ENCODE measurements around the gene SFI1. TPM values are rescaled to one million over a fixed set of nuclear protein-coding genes. Genes with fewer than 3 reads are reported as not detected.
"Not testable (repeated sequence)": the region's sequence is repeated elsewhere in the genome, so short reads cannot be mapped to it uniquely, and the experiment has no call there.

The SFI1 gene
- total RNA-seq, 4 donors from 2014 or later, result 55.3 to 157 (median 90.1) TPM

GRCh38 chr22:31492151-31492550 lies 4.2 kb upstream of the SFI1 start:
- Histone ChIP-seq H3K4me1 (peaks cover 16 to 36% (median 31%) of the 10 kb centered on the region in 4 donors), H3K9me3 (no peaks in the 10 kb centered on the region), H3K36me3 (no peaks in the 10 kb centered on the region), H3K4me3 (no peak overlapping the region), H3K27me3 (no peaks in the 10 kb centered on the region), H3K27ac (peak overlapping the region in 1 of 4 donors; percentile 93)
- no peak for DNase-seq
- TF ChIP-seq POLR2A (IDR thresholded peaks at IDR 0.05) (no peak), EP300 (IDR thresholded peaks at IDR 0.05; ENCODE audit: low read depth) (no peak), POLR2AphosphoS5 (IDR thresholded peaks at IDR 0.05) (no peak), CTCF (IDR thresholded peaks at IDR 0.05) (no peak)
- 79 to 86% methylated on average over 2 to 3 of the region's 3 CpGs for WGBS, 2 donors (ENCODE audit: low coverage in 1 of 2)
- intact Hi-C loops (cut with DNase I; ENCODE audit: low total_unique reads), result no loop called here
- in situ Hi-C loops (cut with MboI; ENCODE audit: low pct_ligation_motif_present in 1 of 4, low pct_unique_long_range_greater_than_20kb in 1 of 4, low sequenced_read_pairs in 3 of 4), result loop anchor here in 1 of 4 donors (25.0 kb wide), 1 partner anchor 145 kb away; no protein-coding TSS in a partner anchor

- peak overlapping the region in 1 of 4 donors; percentile 6 for H3K27ac ChIP-seq
Observed at GRCh38 chr22:31493355-31493754, 3.0 kb upstream of the SFI1 start.

GRCh38 chr22:31495343-31495742 lies 993 bp upstream of the SFI1 start:
- Histone ChIP-seq H3K27ac (peak overlapping the region; percentile 84 to 94 (median 88)), H3K4me1 (peaks cover 10 to 29% (median 22%) of the 10 kb centered on the region in 4 donors), H3K27me3 (no peaks in the 10 kb centered on the region), H3K9me3 (no peaks in the 10 kb centered on the region), H3K36me3 (no peaks in the 10 kb centered on the region), H3K4me3 (peak overlapping the region in 3 of 4 donors; percentile 49 to 74 (median 61))
- TF ChIP-seq POLR2AphosphoS5 (IDR thresholded peaks at IDR 0.05), result no peak
- no peak for TF ChIP-seq CTCF (IDR thresholded peaks at IDR 0.05)
- TF ChIP-seq EP300 (IDR thresholded peaks at IDR 0.05; ENCODE audit: low read depth), result no peak
- TF ChIP-seq POLR2A (IDR thresholded peaks at IDR 0.05), result no peak
- WGBS, 2 donors (ENCODE audit: low coverage in 1 of 2), result 30 to 36% methylated on average over 12 to 15 of the region's 15 CpGs
- no peak for DNase-seq
- in situ Hi-C loops (cut with MboI; ENCODE audit: low pct_ligation_motif_present in 1 of 4, low pct_unique_long_range_greater_than_20kb in 1 of 4, low sequenced_read_pairs in 3 of 4), result loop anchor here in 1 of 4 donors (25.0 kb wide), 1 partner anchor 142 kb away; no protein-coding TSS in a partner anchor
- intact Hi-C loops (cut with DNase I; ENCODE audit: low total_unique reads), result no loop called here

More at GRCh38 chr22:31493355-31493754, 3.0 kb upstream of the SFI1 start:
- in situ Hi-C loops (cut with MboI; ENCODE audit: low pct_ligation_motif_present in 1 of 4, low pct_unique_long_range_greater_than_20kb in 1 of 4, low sequenced_read_pairs in 3 of 4), result loop anchor here in 1 of 4 donors (25.0 kb wide), 1 partner anchor 144 kb away; no protein-coding TSS in a partner anchor
- 91% methylated on average over 5 of the region's 5 CpGs; no CpG with 5 or more reads in 1 of the 2 donors for WGBS, 2 donors (ENCODE audit: low coverage in 1 of 2)
- H3K36me3 ChIP-seq; DNase-seq; H3K9me3 ChIP-seq; intact Hi-C loops (cut with DNase I; ENCODE audit: low total_unique reads); H3K4me3 ChIP-seq; H3K27me3 ChIP-seq: not testable (repeated sequence)
- peaks cover 15 to 35% (median 28%) of the 10 kb centered on the region in 4 donors for H3K4me1 ChIP-seq

- peak overlapping the region; percentile 84 to 94 (median 88) for H3K27ac ChIP-seq
- TF ChIP-seq POLR2A (IDR thresholded peaks at IDR 0.05), result no peak
- TF ChIP-seq EP300 (IDR thresholded peaks at IDR 0.05; ENCODE audit: low read depth), result no peak
- no peak for TF ChIP-seq POLR2AphosphoS5 (IDR thresholded peaks at IDR 0.05)
- TF ChIP-seq CTCF (IDR thresholded peaks at IDR 0.05), result no peak
- intact Hi-C loops (cut with DNase I; ENCODE audit: low total_unique reads) (no loop called here), in situ Hi-C loops (cut with MboI; ENCODE audit: low pct_ligation_motif_present in 1 of 4, low pct_unique_long_range_greater_than_20kb in 1 of 4, low sequenced_read_pairs in 3 of 4) (loop anchor here in 1 of 4 donors (25.0 kb wide), 1 partner anchor 141 kb away; no protein-coding TSS in a partner anchor)
- peak overlapping the region; percentile 49 to 74 (median 60) for H3K4me3 ChIP-seq
- no peaks in the 10 kb centered on the region for H3K36me3 ChIP-seq
- WGBS, 2 donors (ENCODE audit: low coverage in 1 of 2), result 1% methylated on average over 29 of the region's 30 CpGs; no CpG with 5 or more reads in 1 of the 2 donors
- H3K4me1 ChIP-seq, result peaks cover 3 to 18% (median 11%) of the 10 kb centered on the region in 4 donors
- H3K9me3 ChIP-seq, result no peaks in the 10 kb centered on the region
- no peaks in the 10 kb centered on the region for H3K27me3 ChIP-seq
- peak; percentile 52 for DNase-seq
Observed at GRCh38 chr22:31496735-31497146, 405 bp downstream of the SFI1 start.

Data from transverse colon (tissue), 4 donors.